ENCODE measurements around the gene UCN2. TPM values are rescaled to one million over a fixed set of nuclear protein-coding genes. Genes with fewer than 3 reads are reported as not detected.

Gene UCN2
- total RNA-seq, 1 experiment from 2014 or later: 0.68 TPM

- Histone ChIP-seq H2BK20ac (ENCODE audit: low read depth, low read length, poor library complexity, severe bottlenecking) (no peak overlapping the region), H3T11ph (ENCODE audit: low read length) (no peak overlapping the region), H2BK5ac (ENCODE audit: insufficient read length, low read length) (no peak overlapping the region), H3K9me3 (ENCODE audit: control insufficient read depth, low read depth, low read length) (no peaks in the 10 kb centered on the region), H3K4me2 (ENCODE audit: insufficient read depth, insufficient read length, low read length) (no peak overlapping the region), H3K4ac (ENCODE audit: low read depth, low read length) (no peak overlapping the region), H3K23me2 (ENCODE audit: insufficient read length, low read depth, low read length, poor library complexity, severe bottlenecking) (no peaks in the 10 kb centered on the region), H3K18ac (ENCODE audit: insufficient read length, low read depth, low read length) (no peak overlapping the region), H3K14ac (ENCODE audit: insufficient read depth, low read length) (no peak overlapping the region), H2BK12ac (ENCODE audit: insufficient read length, low read depth, low read length) (no peak overlapping the region), H3K79me2 (ENCODE audit: insufficient read depth, low read length) (no peaks in the 10 kb centered on the region), H2AK5ac (ENCODE audit: insufficient read length, low read length) (no peak overlapping the region), H2AFZ (ENCODE audit: low read length) (no peak overlapping the region), H3K27me3 (ENCODE audit: insufficient read depth, low read length) (no peaks in the 10 kb centered on the region), H4K91ac (ENCODE audit: insufficient read length, low read depth, low read length) (no peak overlapping the region), H2BK15ac (ENCODE audit: low read depth, low read length) (no peak overlapping the region), H3K56ac (ENCODE audit: insufficient read length, low read depth, low read length) (no peak overlapping the region), H3K27ac (ENCODE audit: insufficient read length, low read depth, low read length) (no peak overlapping the region), H4K20me1 (ENCODE audit: control insufficient read depth, insufficient read depth, insufficient read length) (no peaks in the 10 kb centered on the region), H2BK120ac (ENCODE audit: low read depth, low read length, poor library complexity, severe bottlenecking) (no peak overlapping the region), H3K4me1 (ENCODE audit: insufficient read depth, low read length) (no peaks in the 10 kb centered on the region), H4K5ac (ENCODE audit: insufficient read length, low read depth, low read length) (no peak overlapping the region), H3K9ac (ENCODE audit: extremely low read depth, insufficient read length, low read length) (no peak overlapping the region), H4K8ac (replicated peaks; ENCODE audit: insufficient read length, low read depth, low read length) (no peak overlapping the region), H3K79me1 (ENCODE audit: insufficient read depth, low read depth, low read length, poor library complexity, severe bottlenecking) (no peaks in the 10 kb centered on the region), H3K23ac (ENCODE audit: insufficient read length, low read depth, low read length) (no peak overlapping the region)
- H3K27ac Mint-ChIP-seq: no peak overlapping the region
- no peak for TF ChIP-seq CTCF (conservative IDR thresholded peaks at IDR 0.05)
- no CpG with 5 or more reads among the region's 4 CpGs for WGBS (ENCODE audit: extremely low coverage, insufficient read length, low lambda C conversion rate)
- H3K9me3 Mint-ChIP-seq: no peaks in the 10 kb centered on the region
- H3K4me3 Mint-ChIP-seq: no peak overlapping the region
- H3K36me3 Mint-ChIP-seq (ENCODE audit: insufficient read depth in 1 of 3, low read depth in 3 of 3): peaks cover 0 to 21% (median 0%) of the 10 kb centered on the region in 3 experiments; a peak in 5 of 7 replicates
- H3K27me3 Mint-ChIP-seq (ENCODE audit: low read depth): no peaks in the 10 kb centered on the region
- H3K4me1 Mint-ChIP-seq: no peaks in the 10 kb centered on the region
- no peak for DNase-seq
Observed at GRCh38 chr3:48576647-48577046, 13.1 kb upstream of the UCN2 start.
